CD4-positive, alpha-beta T cell (primary cell): ENCODE results near the gene HAUS6. TPM values are rescaled to one million over a fixed set of nuclear protein-coding genes. Genes with fewer than 3 reads are reported as not detected.

Source experiments
- ATAC-seq: fragments of 200-7000 bp; cut with Tn5 transposase; one replicate; pipeline ENCODE4 v1.10.0; 2022; ENCODE audit warnings: mild to moderate bottlenecking; ENCODE audit not compliant: poor library complexity
- CTCF ChIA-PET: fragments of 350-600 bp; sonication (Branson Sonifier 250); formaldehyde crosslinking; loops from one replicate; lab custom pipeline; 2021; ENCODE audit warnings: antibody characterized with exemption, inconsistent platforms; lab: Charles Lee
- POLR2A ChIA-PET: fragments of 350-600 bp; sonication (Branson Sonifier 250); formaldehyde crosslinking; loops from one replicate; lab custom pipeline; 2021; ENCODE audit warnings: antibody characterized with exemption, inconsistent platforms; lab: Charles Lee
- DNase-seq, 14 experiments: peaks; one replicate each; pipeline ENCODE4 v3.0.0-alpha.2; 2013 to 2020; ENCODE audit warnings: mixed read lengths in 2 of 14
- H3K27ac ChIP-seq, 2 donors: one replicate each; pipeline versions ENCODE4 v1.5.1 to v1.7.0; 2013; ENCODE audit warnings: low read length in 2 of 2, low read depth in 1 of 2, mild to moderate bottlenecking in 1 of 2
- H3K27me3 ChIP-seq, 2 experiments: 1 replicate in 1 of 2; 2 replicates in 1 of 2; pipeline versions ENCODE4 v1.6.1 to v1.7.0; 2013; ENCODE audit warnings: low read length in 2 of 2, control low read depth in 1 of 2, mild to moderate bottlenecking in 1 of 2, moderate library complexity in 1 of 2; ENCODE audit not compliant: insufficient read depth in 2 of 2, control insufficient read depth in 1 of 2
- H3K36me3 ChIP-seq: one replicate; pipeline ENCODE4 v1.6.1; 2013; ENCODE audit warnings: low read length, control low read depth; ENCODE audit not compliant: insufficient read depth
- H3K4me1 ChIP-seq: one replicate; pipeline ENCODE4 v1.6.1; 2013; ENCODE audit warnings: low read length, control low read depth; ENCODE audit not compliant: insufficient read depth
- H3K4me3 ChIP-seq: one replicate; pipeline ENCODE4 v1.5.1; 2013; ENCODE audit warnings: mild to moderate bottlenecking, low read length, moderate library complexity
- H3K9me3 ChIP-seq, 2 experiments: 1 replicate in 1 of 2; 2 replicates in 1 of 2; pipeline versions ENCODE4 v1.6.1 to v1.7.0; 2013; ENCODE audit warnings: low read length in 2 of 2, mild to moderate bottlenecking in 2 of 2, control low read depth in 1 of 2, moderate library complexity in 1 of 2; ENCODE audit not compliant: control insufficient read depth in 1 of 2, insufficient read depth in 1 of 2
- H3K27ac Mint-ChIP-seq: one replicate; pipeline ENCODE4 v1.8.0; 2020; ENCODE audit warnings: mixed read lengths
- H3K27me3 Mint-ChIP-seq: one replicate; pipeline ENCODE4 v1.8.0; 2021; ENCODE audit warnings: mixed read lengths
- H3K36me3 Mint-ChIP-seq: one replicate; pipeline ENCODE4 v1.8.0; 2021; ENCODE audit warnings: low read depth, mixed read lengths
- H3K4me1 Mint-ChIP-seq: one replicate; pipeline ENCODE4 v1.8.0; 2021; ENCODE audit warnings: low read depth, mixed read lengths
- H3K4me3 Mint-ChIP-seq: one replicate; pipeline ENCODE4 v1.8.0; 2020; ENCODE audit warnings: mild to moderate bottlenecking, mixed read lengths
- H3K9me3 Mint-ChIP-seq: one replicate; pipeline ENCODE4 v1.8.0; 2020; ENCODE audit warnings: mixed read lengths
- intact Hi-C, 2 experiments: fragments of 100-400 bp; cut with DNase I in 1 of 2; cut with micrococcal nuclease in 1 of 2; formaldehyde crosslinking; loops; one replicate each; pipeline versions ENCODE4 v1.15.1 to v1.9.0; 2023 to 2025; cut with DNase I, micrococcal nuclease
- total RNA-seq, 174 experiments: library from RNA in 2 of 174; stranded (reverse) in 2 of 174; gene quantifications; one replicate each; pipeline ENCODE4 v1.2.3 and lab custom pipeline; 2021 to 2026
- TF ChIP-seq, protein P1 (sequence below): fragments of 200-600 bp; IDR thresholded peaks from one replicate; pipeline ENCODE4 v1.8.0; 2022; ENCODE audit warnings: antibody characterized with exemption, mild to moderate bottlenecking

HAUS6 gene
- total RNA-seq, 2 experiments from 2014 or later = 14.9 to 17.2 TPM

DNA sequence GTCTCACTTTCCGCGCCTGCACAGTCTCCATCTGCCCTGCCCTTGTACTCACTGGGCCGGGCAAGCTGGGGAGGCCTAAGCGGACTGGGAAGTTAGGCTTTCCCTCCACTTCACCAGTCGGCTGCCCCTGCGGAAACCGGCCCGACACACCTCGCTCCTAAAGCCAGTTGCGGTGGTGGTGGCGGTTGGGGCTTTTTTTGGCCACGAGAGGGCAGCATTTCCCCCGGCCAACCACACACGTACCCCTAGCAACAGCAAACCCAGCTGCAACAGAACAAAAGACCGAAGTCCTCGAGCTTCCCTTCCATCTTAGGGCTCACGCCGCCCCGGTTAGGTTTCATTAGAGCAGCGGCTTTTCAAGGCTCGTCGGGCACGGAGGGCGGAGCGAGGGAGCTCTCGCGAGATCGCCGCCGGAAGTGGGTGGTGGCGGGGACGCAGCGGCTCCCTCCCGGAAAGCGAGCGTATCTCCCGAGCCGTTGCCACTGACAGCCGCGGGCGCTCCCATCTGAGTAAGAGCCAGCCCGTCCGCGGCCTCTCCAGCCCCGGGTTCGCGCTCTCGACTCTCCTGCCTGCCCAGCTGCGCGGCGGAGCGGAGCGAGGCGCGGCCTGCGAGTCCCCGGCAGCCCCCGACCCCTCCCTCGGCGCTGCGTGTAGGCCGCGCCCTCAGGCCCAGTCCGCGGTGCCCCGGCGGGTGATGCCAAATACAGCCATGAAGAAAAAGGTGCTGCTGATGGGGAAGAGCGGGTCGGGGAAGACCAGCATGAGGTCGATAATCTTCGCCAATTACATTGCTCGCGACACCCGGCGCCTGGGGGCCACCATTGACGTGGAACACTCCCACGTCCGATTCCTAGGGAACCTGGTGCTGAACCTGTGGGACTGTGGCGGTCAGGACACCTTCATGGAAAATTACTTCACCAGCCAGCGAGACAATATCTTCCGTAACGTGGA is 53.5 kb downstream of the HAUS6 start, which contains the start of gene RRAGA:
Gene RRAGA (plus strand): TSS at position 462 of the 951 bp plus-strand sequence. CDS start 233 bp downstream, at position 695.
- CTCF ChIA-PET = interaction anchor here (0.5 to 1.9 kb wide), 18 partner anchors 8 to 416 kb away, joined by 3 to 18 read pairs (median 4); partner anchors contain the start of genes ACER2 and RPS6
- Histone ChIP-seq H3K36me3 (no peaks in the 10 kb centered on the region), H3K27me3 (no peaks in the 10 kb centered on the region), H3K4me3 (peak within 1 kb of the TSS; percentile 94), H3K9me3 (no peaks in the 10 kb centered on the region), H3K27ac (peak within 1 kb of the TSS; percentile 86 to 93), H3K4me1 (peaks cover 27% of the 10 kb centered on the region)
- Mint-ChIP-seq H3K4me1 (peaks cover 50% of the 10 kb centered on the region), H3K27me3 (no peaks in the 10 kb centered on the region), H3K36me3 (peaks cover 34% of the 10 kb centered on the region), H3K4me3 (peak within 1 kb of the TSS; percentile 97), H3K27ac (peak within 1 kb of the TSS; percentile 99), H3K9me3 (no peaks in the 10 kb centered on the region)
- peak; percentile 90 for ATAC-seq
- intact Hi-C loops = loop anchor here (1.0 to 10.0 kb wide), 9 partner anchors 53 to 406 kb away; partner anchors contain the start of genes DENND4C (in 2 of the 2), HAUS6 (in 2 of the 2), PLIN2 (in 1 of the 2) and RPS6 (in 1 of the 2)
- peak; percentile 89 to 97 (median 93) for DNase-seq
- POLR2A ChIA-PET = interaction anchor here (0.6 to 2.9 kb wide), 22 partner anchors 10 to 1573 kb away, joined by 3 to 37 read pairs (median 6); partner anchors contain the start of genes DENND4C, MLLT3 and RPS6
- TF ChIP-seq, protein P1, sequence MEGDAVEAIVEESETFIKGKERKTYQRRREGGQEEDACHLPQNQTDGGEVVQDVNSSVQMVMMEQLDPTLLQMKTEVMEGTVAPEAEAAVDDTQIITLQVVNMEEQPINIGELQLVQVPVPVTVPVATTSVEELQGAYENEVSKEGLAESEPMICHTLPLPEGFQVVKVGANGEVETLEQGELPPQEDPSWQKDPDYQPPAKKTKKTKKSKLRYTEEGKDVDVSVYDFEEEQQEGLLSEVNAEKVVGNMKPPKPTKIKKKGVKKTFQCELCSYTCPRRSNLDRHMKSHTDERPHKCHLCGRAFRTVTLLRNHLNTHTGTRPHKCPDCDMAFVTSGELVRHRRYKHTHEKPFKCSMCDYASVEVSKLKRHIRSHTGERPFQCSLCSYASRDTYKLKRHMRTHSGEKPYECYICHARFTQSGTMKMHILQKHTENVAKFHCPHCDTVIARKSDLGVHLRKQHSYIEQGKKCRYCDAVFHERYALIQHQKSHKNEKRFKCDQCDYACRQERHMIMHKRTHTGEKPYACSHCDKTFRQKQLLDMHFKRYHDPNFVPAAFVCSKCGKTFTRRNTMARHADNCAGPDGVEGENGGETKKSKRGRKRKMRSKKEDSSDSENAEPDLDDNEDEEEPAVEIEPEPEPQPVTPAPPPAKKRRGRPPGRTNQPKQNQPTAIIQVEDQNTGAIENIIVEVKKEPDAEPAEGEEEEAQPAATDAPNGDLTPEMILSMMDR = peak; percentile 78

- no peaks in the 10 kb centered on the region for H3K4me1 ChIP-seq
- TF ChIP-seq, protein P1 = no peak
- Mint-ChIP-seq H3K36me3 (no peaks in the 10 kb centered on the region), H3K4me3 (no peak overlapping the region), H3K27me3 (no peaks in the 10 kb centered on the region), H3K9me3 (no peaks in the 10 kb centered on the region), H3K4me1 (no peaks in the 10 kb centered on the region), H3K27ac (no peak overlapping the region)
- POLR2A ChIA-PET = no interaction called here
- no peak overlapping the region for H3K27ac ChIP-seq
- no peak overlapping the region for H3K4me3 ChIP-seq
- no peaks in the 10 kb centered on the region for H3K9me3 ChIP-seq
- DNase-seq (no peak), ATAC-seq (no peak)
- intact Hi-C loops = no loop called here
- H3K27me3 ChIP-seq = no peaks in the 10 kb centered on the region
- CTCF ChIA-PET = no interaction called here
- no peaks in the 10 kb centered on the region for H3K36me3 ChIP-seq
Measured at GRCh38 chr9:19036611-19037010, 66.1 kb downstream of the HAUS6 start.

- no peak within 1 kb of the TSS for H3K27ac Mint-ChIP-seq
- H3K36me3 Mint-ChIP-seq = no peaks in the 10 kb centered on the region
- Histone ChIP-seq H3K4me1 (no peaks in the 10 kb centered on the region), H3K27me3 (peaks cover 0 to 6% of the 10 kb centered on the region in 2 experiments), H3K4me3 (no peak within 1 kb of the TSS), H3K36me3 (no peaks in the 10 kb centered on the region), H3K9me3 (no peaks in the 10 kb centered on the region), H3K27ac (no peak within 1 kb of the TSS)
- TF ChIP-seq, protein P1 = no peak
- no peak within 1 kb of the TSS for H3K4me3 Mint-ChIP-seq
- H3K9me3 Mint-ChIP-seq = no peaks in the 10 kb centered on the region
- POLR2A ChIA-PET = no interaction called here
- intact Hi-C loops = no loop called here
- CTCF ChIA-PET = no interaction called here
- H3K4me1 Mint-ChIP-seq = no peaks in the 10 kb centered on the region
- DNase-seq (no peak), ATAC-seq (no peak)
- H3K27me3 Mint-ChIP-seq = peaks cover 5% of the 10 kb centered on the region
Measured at GRCh38 chr9:19033015-19033414, 69.7 kb downstream of the HAUS6 start, which contains the start of gene SAXO1. Gene SAXO1, minus strand, starts transcription at chr9:19033209. Its CDS starts 301 bp downstream, at chr9:19032908.
